ENCODE measurements around the gene CBL.

GRCh38 chr11:119229288-119229672, 23.1 kb downstream of the CBL start:
- TF ChIP-seq CTCF (IDR thresholded peaks at IDR 0.05; ENCODE audit: low read depth, low read length) (no peak), POLR2A (IDR thresholded peaks at IDR 0.05; ENCODE audit: extremely low read depth, insufficient read length) (no peak), MYC (IDR thresholded peaks at IDR 0.05; ENCODE audit: low read depth, low read length) (no peak)
